Nephron progenitor cell (in vitro differentiated cells): Measurements from ENCODE around the gene ETV5.

Experiments
- DNase-seq: peaks from one replicate; pipeline ENCODE4 v3.0.0; 2021
- H3K27ac Mint-ChIP-seq: 2 replicates; pipeline ENCODE4 v1.8.0; 2021; ENCODE audit warnings: mild to moderate bottlenecking, moderate library complexity, mixed read lengths
- H3K27me3 Mint-ChIP-seq: 2 replicates; pipeline ENCODE4 v1.8.0; 2021; ENCODE audit warnings: mild to moderate bottlenecking, low read depth, mixed read lengths; ENCODE audit not compliant: poor library complexity
- H3K36me3 Mint-ChIP-seq: 2 replicates; pipeline ENCODE4 v1.8.0; 2021; ENCODE audit warnings: low read depth, mixed read lengths
- H3K4me1 Mint-ChIP-seq: 2 replicates; pipeline ENCODE4 v1.8.0; 2021; ENCODE audit warnings: mixed read lengths
- H3K4me3 Mint-ChIP-seq: 2 replicates; pipeline ENCODE4 v1.8.0; 2021; ENCODE audit warnings: mild to moderate bottlenecking, moderate library complexity, mixed read lengths
- H3K9me3 Mint-ChIP-seq: 2 replicates; pipeline ENCODE4 v1.8.0; 2021; ENCODE audit warnings: mild to moderate bottlenecking, moderate library complexity, mixed read lengths
- CTCF ChIP-seq: fragments of 200-600 bp; sonication (generic); IDR thresholded peaks from 2 replicates; pipeline ENCODE4 v1.5.0; 2021; ENCODE audit warnings: antibody characterized with exemption

Gene ETV5

GRCh38 chr3:185998136-185998535 is 110.8 kb downstream of the ETV5 start:
- no peak for DNase-seq
- no peak overlapping the region for H3K27ac Mint-ChIP-seq
- no peaks in the 10 kb centered on the region for H3K9me3 Mint-ChIP-seq
- H3K4me1 Mint-ChIP-seq, result no peaks in the 10 kb centered on the region
- TF ChIP-seq CTCF, result no peak
- H3K27me3 Mint-ChIP-seq, result peaks cover 8% of the 10 kb centered on the region
- H3K4me3 Mint-ChIP-seq, result no peak overlapping the region
- H3K36me3 Mint-ChIP-seq, result no peaks in the 10 kb centered on the region

- Mint-ChIP-seq H3K36me3 (no peaks in the 10 kb centered on the region), H3K4me3 (no peak overlapping the region), H3K4me1 (no peaks in the 10 kb centered on the region), H3K9me3 (no peaks in the 10 kb centered on the region), H3K27me3 (peaks cover 14% of the 10 kb centered on the region), H3K27ac (no peak overlapping the region)
- TF ChIP-seq CTCF, result no peak
- no peak for DNase-seq
Measured at GRCh38 chr3:185997130-185997529, 111.8 kb downstream of the ETV5 start.
